ENCODE results near the gene WNT7A.

WNT7A gene

GRCh38 chr3:13882876-13883275 lies 3.0 kb upstream of the WNT7A start:
- Histone ChIP-seq H2AFZ (ENCODE audit: low read length) (no peak overlapping the region), H3K36me3 (ENCODE audit: insufficient read depth, low read length) (no peaks in the 10 kb centered on the region), H3K4me2 (ENCODE audit: low read length) (no peak overlapping the region), H3K9me2 (ENCODE audit: low read depth, low read length) (no peaks in the 10 kb centered on the region), H3K9ac (ENCODE audit: low read length) (no peak overlapping the region), H4K20me1 (ENCODE audit: insufficient read depth, low read length) (no peaks in the 10 kb centered on the region), H3K4me3 (ENCODE audit: low read depth, low read length, poor library complexity, severe bottlenecking) (no peak overlapping the region), H3K9me3 (ENCODE audit: low read length) (no peaks in the 10 kb centered on the region), H3K27me3 (ENCODE audit: insufficient read depth, low read length) (no peaks in the 10 kb centered on the region), H3F3A (ENCODE audit: insufficient read depth, low read length) (no peaks in the 10 kb centered on the region), H3K79me2 (ENCODE audit: insufficient read depth, low read length) (no peaks in the 10 kb centered on the region), H3K27ac (ENCODE audit: low read depth, low read length, poor library complexity, severe bottlenecking) (no peak overlapping the region), H3K4me1 (ENCODE audit: insufficient read depth, low read length, severe bottlenecking) (no peaks in the 10 kb centered on the region)
- no peak for TF ChIP-seq CTCF (IDR thresholded peaks at IDR 0.05; ENCODE audit: low read length)
- TF ChIP-seq EZH2 (IDR thresholded peaks at IDR 0.05; ENCODE audit: borderline replicate concordance, low read length), result no peak

GRCh38 chr3:13881536-13882410 lies 1.9 kb upstream of the WNT7A start:
- Histone ChIP-seq H3K9ac (ENCODE audit: low read length) (no peak overlapping the region), H4K20me1 (ENCODE audit: insufficient read depth, low read length) (no peaks in the 10 kb centered on the region), H3K36me3 (ENCODE audit: insufficient read depth, low read length) (no peaks in the 10 kb centered on the region), H3K79me2 (ENCODE audit: insufficient read depth, low read length) (no peaks in the 10 kb centered on the region), H3K4me3 (ENCODE audit: low read depth, low read length, poor library complexity, severe bottlenecking) (no peak overlapping the region), H3K4me2 (ENCODE audit: low read length) (no peak overlapping the region), H3K4me1 (ENCODE audit: insufficient read depth, low read length, severe bottlenecking) (no peaks in the 10 kb centered on the region), H3K9me2 (ENCODE audit: low read depth, low read length) (no peaks in the 10 kb centered on the region), H3K27ac (ENCODE audit: low read depth, low read length, poor library complexity, severe bottlenecking) (no peak overlapping the region), H3F3A (ENCODE audit: insufficient read depth, low read length) (no peaks in the 10 kb centered on the region), H3K9me3 (ENCODE audit: low read length) (no peaks in the 10 kb centered on the region), H2AFZ (ENCODE audit: low read length) (no peak overlapping the region), H3K27me3 (ENCODE audit: insufficient read depth, low read length) (no peaks in the 10 kb centered on the region)
- no peak for TF ChIP-seq CTCF (IDR thresholded peaks at IDR 0.05; ENCODE audit: low read length)
- TF ChIP-seq EZH2 (IDR thresholded peaks at IDR 0.05; ENCODE audit: borderline replicate concordance, low read length), result no peak

GRCh38 chr3:13880811-13881156 lies 913 bp upstream of the WNT7A start:
- H3K27ac ChIP-seq (ENCODE audit: low read depth, low read length, poor library complexity, severe bottlenecking), result no peak overlapping the region
- H3K9me3 ChIP-seq (ENCODE audit: low read length), result no peaks in the 10 kb centered on the region
- no peak overlapping the region for H3K4me2 ChIP-seq (ENCODE audit: low read length)
- TF ChIP-seq CTCF (IDR thresholded peaks at IDR 0.05; ENCODE audit: low read length), result no peak
- no peak for TF ChIP-seq EZH2 (IDR thresholded peaks at IDR 0.05; ENCODE audit: borderline replicate concordance, low read length)
- no peaks in the 10 kb centered on the region for H3K79me2 ChIP-seq (ENCODE audit: insufficient read depth, low read length)
- H3K36me3 ChIP-seq (ENCODE audit: insufficient read depth, low read length), result no peaks in the 10 kb centered on the region
- H3K4me3 ChIP-seq (ENCODE audit: low read depth, low read length, poor library complexity, severe bottlenecking), result no peak overlapping the region
- H3K27me3 ChIP-seq (ENCODE audit: insufficient read depth, low read length), result no peaks in the 10 kb centered on the region
- H4K20me1 ChIP-seq (ENCODE audit: insufficient read depth, low read length), result no peaks in the 10 kb centered on the region
- H3K4me1 ChIP-seq (ENCODE audit: insufficient read depth, low read length, severe bottlenecking), result no peaks in the 10 kb centered on the region
- H3K9me2 ChIP-seq (ENCODE audit: low read depth, low read length), result no peaks in the 10 kb centered on the region
- no peak overlapping the region for H3K9ac ChIP-seq (ENCODE audit: low read length)
- H3F3A ChIP-seq (ENCODE audit: insufficient read depth, low read length), result no peaks in the 10 kb centered on the region
- H2AFZ ChIP-seq (ENCODE audit: low read length), result no peak overlapping the region

All from OCI-LY1 (cell line).